Activated B cell treated with CpG ODN at 0.5 μM for 24 hours (primary cell): Measurements from ENCODE around the gene CADM4. TPM values are rescaled to one million over a fixed set of nuclear protein-coding genes. Genes with fewer than 3 reads are reported as not detected.

Experiments
- ATAC-seq: fragments of 200-7000 bp; cut with Tn5 transposase; one replicate; pipeline ENCODE4 v1.10.0; 2021; ENCODE audit warnings: low read depth, mild to moderate bottlenecking, moderate library complexity
- CTCF ChIA-PET: fragments of 350-600 bp; sonication (Branson Sonifier 250); formaldehyde crosslinking; loops from one replicate; lab custom pipeline; 2021; ENCODE audit warnings: antibody characterized with exemption; lab: Charles Lee
- POLR2A ChIA-PET: fragments of 350-600 bp; sonication (Branson Sonifier 250); formaldehyde crosslinking; loops from one replicate; lab custom pipeline; 2021; ENCODE audit warnings: antibody characterized with exemption; lab: Charles Lee
- DNase-seq: peaks from one replicate; pipeline ENCODE4 v3.0.0; 2022
- H3K27ac Mint-ChIP-seq: one replicate; pipeline ENCODE4 v1.8.0; 2020; ENCODE audit warnings: mixed read lengths
- H3K27me3 Mint-ChIP-seq: one replicate; pipeline ENCODE4 v1.8.0; 2021; ENCODE audit warnings: mixed read lengths
- H3K36me3 Mint-ChIP-seq: one replicate; pipeline ENCODE4 v1.8.0; 2021; ENCODE audit warnings: low read depth, mixed read lengths
- H3K4me1 Mint-ChIP-seq: one replicate; pipeline ENCODE4 v1.8.0; 2021; ENCODE audit warnings: mixed read lengths
- H3K4me3 Mint-ChIP-seq: one replicate; pipeline ENCODE4 v1.8.0; 2020; ENCODE audit warnings: mild to moderate bottlenecking, mixed read lengths
- H3K9me3 Mint-ChIP-seq: one replicate; pipeline ENCODE4 v1.8.0; 2020; ENCODE audit warnings: mixed read lengths
- intact Hi-C: fragments of 100-400 bp; cut with micrococcal nuclease; formaldehyde crosslinking; loops from one replicate; pipeline ENCODE4 v1.15.1; 2024
- total RNA-seq: library from RNA; stranded (reverse); gene quantifications from 2 replicates; pipeline ENCODE4 v1.2.3, GENCODE V29; 2022
- TF ChIP-seq, protein P1 (sequence below): fragments of 200-600 bp; IDR thresholded peaks from one replicate; pipeline ENCODE4 v1.8.0; 2022; ENCODE audit warnings: antibody characterized with exemption, mild to moderate bottlenecking

The CADM4 gene
- total RNA-seq, 1 donor from 2014 or later: not detected

- ATAC-seq (no peak), DNase-seq (no peak)
- TF ChIP-seq, protein P1, sequence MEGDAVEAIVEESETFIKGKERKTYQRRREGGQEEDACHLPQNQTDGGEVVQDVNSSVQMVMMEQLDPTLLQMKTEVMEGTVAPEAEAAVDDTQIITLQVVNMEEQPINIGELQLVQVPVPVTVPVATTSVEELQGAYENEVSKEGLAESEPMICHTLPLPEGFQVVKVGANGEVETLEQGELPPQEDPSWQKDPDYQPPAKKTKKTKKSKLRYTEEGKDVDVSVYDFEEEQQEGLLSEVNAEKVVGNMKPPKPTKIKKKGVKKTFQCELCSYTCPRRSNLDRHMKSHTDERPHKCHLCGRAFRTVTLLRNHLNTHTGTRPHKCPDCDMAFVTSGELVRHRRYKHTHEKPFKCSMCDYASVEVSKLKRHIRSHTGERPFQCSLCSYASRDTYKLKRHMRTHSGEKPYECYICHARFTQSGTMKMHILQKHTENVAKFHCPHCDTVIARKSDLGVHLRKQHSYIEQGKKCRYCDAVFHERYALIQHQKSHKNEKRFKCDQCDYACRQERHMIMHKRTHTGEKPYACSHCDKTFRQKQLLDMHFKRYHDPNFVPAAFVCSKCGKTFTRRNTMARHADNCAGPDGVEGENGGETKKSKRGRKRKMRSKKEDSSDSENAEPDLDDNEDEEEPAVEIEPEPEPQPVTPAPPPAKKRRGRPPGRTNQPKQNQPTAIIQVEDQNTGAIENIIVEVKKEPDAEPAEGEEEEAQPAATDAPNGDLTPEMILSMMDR: no peak
- ChIA-PET CTCF (no interaction called here), POLR2A (no interaction called here)
- intact Hi-C loops: no loop called here
- no peaks in the 10 kb centered on the region for H3K36me3 Mint-ChIP-seq
- H3K9me3 Mint-ChIP-seq: peaks cover 4% of the 10 kb centered on the region
- H3K27me3 Mint-ChIP-seq: peaks cover 3% of the 10 kb centered on the region
- no peak overlapping the region for H3K4me3 Mint-ChIP-seq
- no peaks in the 10 kb centered on the region for H3K4me1 Mint-ChIP-seq
- no peak overlapping the region for H3K27ac Mint-ChIP-seq
Observed at GRCh38 chr19:43649514-43649913, 9.9 kb upstream of the CADM4 start.

DNA sequence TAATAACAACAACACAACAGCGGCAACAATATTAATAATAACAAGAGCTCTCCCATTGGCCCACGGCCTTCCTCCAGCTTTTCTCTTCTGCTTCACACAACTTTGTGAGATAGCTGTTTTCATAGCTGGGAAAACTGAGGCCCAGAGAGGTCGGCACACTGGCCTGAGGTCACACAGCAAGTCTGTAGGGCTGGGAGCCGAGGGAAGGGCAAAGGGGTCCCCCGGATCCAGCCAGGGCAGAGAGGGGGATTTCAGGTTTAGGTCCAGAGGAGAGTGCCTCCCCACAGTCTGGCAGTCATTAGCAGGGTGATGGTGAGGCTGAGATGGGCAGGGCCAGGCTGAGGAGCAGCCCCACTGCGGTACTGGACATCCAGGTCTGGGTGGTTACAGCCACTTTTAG, 9.0 kb upstream of the CADM4 start:
- H3K9me3 Mint-ChIP-seq: peaks cover 4% of the 10 kb centered on the region
- TF ChIP-seq, protein P1: no peak
- H3K36me3 Mint-ChIP-seq: no peaks in the 10 kb centered on the region
- DNase-seq (no peak), ATAC-seq (no peak)
- ChIA-PET POLR2A (no interaction called here), CTCF (no interaction called here)
- intact Hi-C loops: no loop called here
- no peak overlapping the region for H3K27ac Mint-ChIP-seq
- peaks cover 3% of the 10 kb centered on the region for H3K27me3 Mint-ChIP-seq
- H3K4me3 Mint-ChIP-seq: no peak overlapping the region
- H3K4me1 Mint-ChIP-seq: no peaks in the 10 kb centered on the region

- Mint-ChIP-seq H3K4me1 (peaks cover 10% of the 10 kb centered on the region), H3K9me3 (peaks cover 4% of the 10 kb centered on the region), H3K36me3 (no peaks in the 10 kb centered on the region), H3K4me3 (no peak overlapping the region), H3K27ac (no peak overlapping the region), H3K27me3 (peaks cover 20% of the 10 kb centered on the region)
- ChIA-PET CTCF (no interaction called here), POLR2A (interaction anchor here (0.7 kb wide), 1 partner anchor 124 kb away, joined by 6 read pairs; no protein-coding TSS in a partner anchor)
- ATAC-seq (no peak), DNase-seq (no peak)
- intact Hi-C loops: no loop called here
- TF ChIP-seq, protein P1: no peak
Observed at GRCh38 chr19:43644181-43644580, 4.5 kb upstream of the CADM4 start.

DNA sequence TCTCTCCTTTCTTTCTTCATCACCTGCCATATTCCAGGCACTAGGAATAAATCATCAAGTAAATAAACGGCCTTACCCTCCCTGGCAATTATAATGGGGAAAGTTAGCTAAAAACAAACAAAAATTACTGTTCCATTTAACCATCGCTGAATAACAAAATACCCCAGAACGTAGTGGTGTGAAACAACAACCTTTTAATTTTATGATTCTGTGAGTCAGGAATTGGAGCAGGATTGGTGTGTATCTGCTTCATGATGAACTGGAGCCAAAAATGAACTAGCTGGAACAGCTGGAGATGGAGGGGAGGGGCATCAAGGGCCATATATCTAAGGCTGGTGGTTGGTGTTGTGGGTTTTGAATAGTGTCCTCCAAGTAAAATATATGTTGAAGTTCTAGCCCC, 3.7 kb upstream of the CADM4 start:
- Mint-ChIP-seq H3K27me3 (peaks cover 28% of the 10 kb centered on the region), H3K4me3 (no peak overlapping the region), H3K27ac (no peak overlapping the region), H3K36me3 (no peaks in the 10 kb centered on the region), H3K4me1 (peaks cover 18% of the 10 kb centered on the region), H3K9me3 (peaks cover 4% of the 10 kb centered on the region)
- ATAC-seq (no peak), DNase-seq (no peak)
- TF ChIP-seq, protein P1: no peak
- POLR2A ChIA-PET: interaction anchor here (0.7 kb wide), 1 partner anchor 17 kb away, joined by 3 read pairs; no protein-coding TSS in a partner anchor
- CTCF ChIA-PET: no interaction called here
- intact Hi-C loops: no loop called here

DNA sequence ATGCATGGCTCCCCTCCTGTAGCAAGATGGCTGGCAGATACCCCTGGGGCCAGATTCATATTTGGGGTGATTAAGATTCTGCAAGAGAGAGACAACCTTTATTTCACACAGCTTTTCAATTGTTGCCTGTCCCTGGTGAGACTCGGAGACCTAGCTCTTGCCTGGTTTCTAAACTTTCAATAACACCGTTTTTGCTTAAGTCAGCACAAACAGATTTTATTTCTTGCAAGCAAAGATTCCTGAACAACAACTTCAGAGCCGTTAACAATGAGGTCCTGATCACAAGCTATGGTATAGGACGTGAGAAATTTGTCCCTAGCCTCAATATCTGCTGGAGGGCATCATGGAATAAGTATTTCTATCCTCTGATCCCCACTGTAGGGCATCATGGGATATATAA, 2.9 kb upstream of the CADM4 start:
- Mint-ChIP-seq H3K4me1 (peaks cover 19% of the 10 kb centered on the region), H3K9me3 (peaks cover 4% of the 10 kb centered on the region), H3K36me3 (no peaks in the 10 kb centered on the region), H3K27me3 (peaks cover 31% of the 10 kb centered on the region), H3K4me3 (no peak overlapping the region), H3K27ac (no peak overlapping the region)
- no peak for ATAC-seq
- POLR2A ChIA-PET: no interaction called here
- intact Hi-C loops: no loop called here
- CTCF ChIA-PET: no interaction called here
- DNase-seq: no peak
- TF ChIP-seq, protein P1: no peak
